HG02970 (cell line): ENCODE data around the gene GPC6.

Experiments used
- ATAC-seq: cut with Tn5 transposase; IDR thresholded peaks from one replicate; pipeline ENCODE4 v1.9.1; 2021; ENCODE audit warnings: mild to moderate bottlenecking, moderate library complexity, moderate number of reproducible peaks; ENCODE audit not compliant: unreplicated experiment, low FRiP score

The GPC6 gene

DNA sequence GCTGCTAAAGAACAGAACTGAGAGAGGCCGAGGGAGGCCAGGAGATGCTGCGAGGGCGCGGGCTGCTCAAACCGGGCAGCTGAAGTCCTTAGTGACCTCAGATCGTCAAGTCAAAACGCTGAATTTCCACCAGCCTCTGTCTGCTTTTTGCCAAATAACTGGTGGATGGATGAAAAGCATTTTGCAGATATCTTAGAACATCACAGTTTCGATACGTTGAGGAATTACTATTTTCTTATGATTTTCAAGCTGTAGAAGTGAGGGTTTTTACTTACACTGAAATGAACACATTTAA is 2.0 kb downstream of the GPC6 start:
- no peak for ATAC-seq

DNA sequence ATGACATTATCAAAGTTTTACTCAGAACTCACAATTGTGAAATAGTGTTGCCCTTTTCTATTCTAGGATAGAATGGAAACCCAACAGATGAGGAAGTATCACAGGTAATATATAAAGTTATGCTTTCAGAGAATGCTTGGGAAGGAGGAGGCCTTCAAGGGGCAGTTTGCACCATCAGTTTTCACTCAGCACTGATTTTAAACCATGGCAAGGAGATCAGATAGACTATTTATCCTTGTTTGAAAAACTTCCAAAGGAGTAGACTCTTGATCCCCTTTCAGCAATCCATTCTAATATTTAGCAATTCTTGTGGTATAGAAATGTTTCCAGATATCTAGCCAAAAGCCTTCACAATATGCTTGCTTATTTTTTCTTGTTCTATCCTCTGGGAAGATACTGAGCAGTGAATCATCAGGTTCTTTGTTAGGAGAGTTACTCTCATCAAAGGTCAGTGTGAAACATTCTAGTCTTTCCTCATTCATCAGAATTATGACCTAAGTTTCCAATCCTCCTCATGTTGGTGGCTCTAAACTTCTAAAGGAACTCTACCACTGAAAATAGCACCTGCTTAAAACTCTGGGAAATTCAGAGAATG is 3.8 kb downstream of the GPC6 start:
- no peak for ATAC-seq

DNA sequence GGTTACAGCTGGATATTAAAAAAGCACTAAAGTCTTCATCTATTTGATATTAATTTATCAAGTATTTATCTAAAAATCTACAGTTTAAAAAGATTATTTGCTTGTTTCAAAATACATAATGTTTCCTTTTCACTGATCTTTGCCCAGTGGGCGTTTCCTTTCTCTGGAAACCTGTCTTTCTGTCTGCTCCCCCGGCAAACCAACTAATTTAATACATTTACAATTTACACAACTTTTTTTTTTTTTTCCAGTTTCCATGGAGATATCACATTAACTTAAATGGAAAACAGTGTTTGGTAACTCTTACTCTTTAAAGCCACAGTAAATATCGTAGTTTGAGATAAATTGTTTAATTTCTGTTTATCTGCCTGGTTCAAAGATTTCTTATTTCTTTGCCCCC is 5.3 kb downstream of the GPC6 start:
- no peak for ATAC-seq

DNA sequence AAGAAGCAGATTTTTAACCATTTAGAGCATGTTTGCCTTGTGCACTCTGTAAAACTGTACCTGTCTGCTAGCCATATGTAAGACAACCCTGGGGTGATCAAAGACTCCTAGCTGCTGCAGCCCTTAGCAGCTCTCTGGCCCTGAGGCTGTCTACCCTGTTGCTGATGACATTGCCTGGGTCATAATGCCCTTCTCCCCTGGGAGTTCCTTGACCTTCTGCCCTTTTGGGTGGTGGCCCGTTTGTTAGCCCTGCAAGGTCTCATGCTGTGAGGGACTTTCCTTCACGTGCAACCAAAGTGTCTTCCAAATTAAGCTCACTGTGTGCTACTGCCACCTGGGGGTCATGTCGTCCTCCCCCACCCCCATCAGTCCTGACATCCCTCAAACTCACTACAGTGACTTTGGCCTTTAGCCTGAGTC is 7.4 kb downstream of the GPC6 start:
- no peak for ATAC-seq

DNA sequence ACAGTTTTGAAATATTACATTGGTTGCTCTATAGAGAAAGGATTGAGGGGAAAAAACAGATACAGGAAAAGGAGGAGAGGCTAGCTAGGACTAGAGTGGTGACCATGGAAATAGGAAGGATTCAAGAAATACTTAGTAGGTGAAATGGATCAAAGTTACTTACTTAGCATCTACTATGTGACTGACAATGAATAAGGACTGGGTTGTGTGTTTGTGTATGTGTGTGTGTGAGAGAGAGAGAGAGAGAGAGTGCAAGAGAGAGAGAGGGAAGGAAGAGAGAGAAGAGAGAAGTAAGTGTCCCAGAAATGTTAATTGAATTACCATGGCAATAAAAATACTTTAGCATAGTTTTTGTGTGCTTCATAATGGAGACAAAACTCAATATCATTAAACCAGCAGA is 7.9 kb downstream of the GPC6 start:
- ATAC-seq: no peak

DNA sequence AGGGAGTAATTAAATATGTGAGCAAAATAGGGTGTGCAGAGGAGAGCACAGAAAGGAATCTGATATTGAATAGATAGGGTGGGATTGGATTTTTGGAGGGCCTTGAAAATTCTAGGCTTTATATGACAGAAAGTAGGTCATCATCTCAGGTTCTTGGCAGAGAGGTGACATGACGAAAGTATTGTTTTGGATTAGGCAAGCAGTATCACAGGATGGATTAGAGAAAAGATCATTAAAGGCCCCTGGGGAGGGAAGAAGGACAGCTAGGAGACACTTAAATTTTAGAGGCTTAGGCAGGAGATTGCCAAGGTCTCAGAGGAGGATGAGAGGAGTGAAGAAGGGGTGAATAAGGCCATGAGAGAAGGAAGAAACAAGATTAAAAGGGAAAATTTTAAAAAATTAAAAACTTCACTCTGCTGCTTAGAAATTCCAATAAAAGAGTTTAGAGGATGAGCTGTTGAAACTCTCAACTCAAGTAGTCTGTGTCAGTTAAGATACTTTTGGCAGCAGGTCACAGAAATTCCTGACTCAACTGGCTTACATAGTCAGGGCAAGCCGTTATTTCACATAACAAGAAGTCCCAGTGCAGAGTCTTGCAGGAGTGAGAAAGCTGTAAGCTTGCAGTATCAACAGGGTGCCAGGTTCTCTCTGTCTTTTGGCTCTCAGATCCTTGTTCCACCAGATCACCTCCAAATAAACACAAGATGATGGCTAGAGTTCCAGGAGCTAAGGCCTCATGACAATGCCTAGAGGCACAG is 8.8 kb downstream of the GPC6 start:
- ATAC-seq: no peak

DNA sequence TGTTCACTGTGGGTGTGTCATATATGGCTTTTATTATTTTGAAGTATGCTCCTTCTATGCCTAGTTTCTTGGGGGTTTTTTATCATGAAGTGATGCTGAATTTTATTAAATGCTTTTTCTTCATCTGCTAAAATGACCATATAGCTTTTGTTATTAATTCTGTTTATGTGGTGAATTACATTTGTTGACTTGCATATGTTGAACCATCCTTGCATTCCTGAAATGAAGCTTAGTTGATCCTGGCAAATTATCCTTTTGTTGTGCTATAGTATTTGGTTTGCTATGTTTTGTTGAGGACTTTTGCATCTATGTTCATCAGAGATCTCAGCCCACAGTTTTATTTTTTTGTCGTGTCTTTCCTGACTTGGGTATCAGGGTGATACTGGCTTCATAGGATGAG is 12.1 kb downstream of the GPC6 start:
- ATAC-seq: no peak

DNA sequence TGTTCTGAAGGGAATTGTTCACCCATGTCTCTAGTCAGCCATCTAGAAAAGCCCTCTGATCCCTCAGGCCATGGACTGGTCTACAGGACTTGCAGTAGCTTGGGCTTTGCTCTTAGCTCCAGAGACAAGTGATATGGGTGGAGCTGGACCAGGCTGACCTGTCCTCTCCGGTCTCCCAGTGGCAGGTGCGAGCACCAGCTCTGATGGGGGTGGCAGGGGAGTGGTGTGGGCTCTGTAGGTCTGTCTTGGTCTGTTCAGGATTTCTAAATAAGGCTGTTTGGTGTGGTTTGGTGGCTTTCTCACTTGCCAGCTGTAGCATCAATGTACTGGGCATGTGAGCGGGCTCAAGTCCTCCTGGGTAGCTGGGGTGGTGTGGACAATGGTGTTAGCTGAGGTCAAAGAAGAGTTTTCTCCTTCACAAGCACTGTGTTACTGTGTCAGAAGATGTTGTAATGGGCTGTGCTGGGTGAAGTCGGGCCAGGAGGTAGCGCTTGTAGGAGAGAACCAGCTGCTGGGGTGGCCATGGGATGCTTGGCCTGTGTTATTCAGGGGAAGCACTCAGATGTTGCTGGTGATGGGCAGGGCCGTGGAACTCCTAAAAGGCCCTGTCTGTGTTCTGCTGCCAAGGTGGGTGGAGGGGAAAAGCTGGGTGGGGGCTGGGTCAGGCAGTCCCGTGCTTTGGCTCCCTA is 16.9 kb downstream of the GPC6 start:
- ATAC-seq: no peak

DNA sequence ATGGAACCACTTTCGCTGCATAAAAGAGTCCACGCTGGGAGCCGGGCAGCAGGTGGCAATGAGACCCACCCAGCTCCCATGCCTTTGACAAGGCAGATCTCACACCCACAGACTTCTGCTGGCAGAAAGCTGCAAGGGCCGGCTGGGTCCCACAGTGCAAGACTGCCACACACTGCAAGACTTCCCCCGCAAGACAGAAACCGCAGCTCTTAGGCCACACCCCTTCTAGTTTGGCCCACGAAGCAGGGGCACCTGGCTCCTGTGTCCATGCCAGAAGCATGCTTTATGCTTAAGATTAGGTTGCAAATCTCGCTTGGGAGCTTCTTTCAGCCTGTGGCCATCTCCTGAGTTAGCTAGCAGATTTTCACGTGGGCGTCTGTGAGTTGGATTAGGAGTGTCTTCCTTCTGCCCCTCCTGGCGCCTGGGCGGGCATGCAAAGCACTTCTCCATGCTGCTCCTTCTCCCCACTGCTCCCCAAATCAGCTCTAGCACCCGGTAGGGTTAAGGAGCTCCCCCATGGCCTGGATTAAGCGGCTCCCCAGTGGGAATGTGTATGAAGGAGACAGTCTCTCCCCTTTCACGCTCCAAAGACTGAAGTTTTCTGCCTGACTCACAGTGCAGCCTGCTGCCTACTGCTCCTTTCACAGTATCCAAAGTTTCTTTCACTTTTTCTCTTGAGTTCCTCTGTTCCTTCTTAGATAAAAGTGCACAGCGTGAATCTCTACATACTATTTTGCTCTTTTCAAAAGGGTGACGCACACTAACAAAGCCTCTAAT is 17.7 kb downstream of the GPC6 start:
- no peak for ATAC-seq

DNA sequence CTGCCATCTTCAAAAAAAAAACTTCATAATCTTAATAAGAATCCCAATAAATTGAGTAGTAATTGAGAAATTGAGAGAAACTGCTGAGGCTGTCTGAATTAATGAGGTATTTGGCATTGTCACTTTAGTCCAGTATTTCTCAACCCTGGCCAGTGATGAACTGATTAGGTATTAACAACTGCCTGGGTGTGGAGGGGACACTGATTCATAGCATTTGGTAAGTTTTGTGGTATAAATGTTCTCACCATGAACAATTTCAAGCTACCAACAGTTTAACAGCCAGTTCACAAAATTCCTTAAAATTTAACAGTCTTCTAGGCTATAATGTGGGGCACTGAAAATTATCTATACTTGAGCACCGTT is 18.3 kb downstream of the GPC6 start:
- ATAC-seq: no peak

DNA sequence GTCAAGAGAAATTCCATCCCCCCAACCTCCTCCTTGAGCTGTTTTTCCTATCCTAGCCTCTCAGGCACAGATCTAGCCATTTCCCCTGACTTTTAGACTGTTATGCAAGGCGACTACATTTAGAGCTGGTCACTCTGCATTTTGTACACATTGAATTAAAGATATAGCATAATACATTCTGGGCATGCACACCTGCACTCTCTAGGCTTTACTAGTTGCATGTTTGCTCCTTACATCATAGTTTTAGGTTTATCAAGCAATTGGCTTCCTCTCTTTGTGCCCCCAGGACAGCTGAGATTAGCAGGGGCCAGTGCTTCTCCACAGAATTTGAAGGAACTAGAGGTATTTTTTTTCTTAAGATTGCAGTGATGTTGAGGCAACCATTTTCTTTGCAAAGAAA is 19.5 kb downstream of the GPC6 start:
- no peak for ATAC-seq

DNA sequence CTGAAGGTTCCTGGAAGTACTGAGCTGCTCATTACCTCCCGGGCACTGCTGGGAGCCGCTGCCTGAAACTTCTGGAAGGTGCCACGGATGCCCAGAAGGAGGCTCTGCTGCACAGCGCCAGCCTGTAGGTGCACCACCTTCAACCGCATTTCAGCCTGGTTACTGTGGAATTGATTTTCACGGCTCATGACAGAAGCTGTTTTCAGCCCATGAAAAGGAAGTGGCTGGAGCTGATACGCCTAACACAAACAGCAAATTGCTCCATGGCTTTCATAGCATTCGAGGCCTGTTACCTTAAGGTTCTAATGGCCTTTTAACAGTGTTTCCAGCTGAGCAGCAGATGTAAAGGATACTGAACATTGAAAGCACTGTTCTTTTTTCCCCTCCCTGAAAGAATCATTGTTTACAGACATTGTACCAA is 22.0 kb downstream of the GPC6 start:
- no peak for ATAC-seq

DNA sequence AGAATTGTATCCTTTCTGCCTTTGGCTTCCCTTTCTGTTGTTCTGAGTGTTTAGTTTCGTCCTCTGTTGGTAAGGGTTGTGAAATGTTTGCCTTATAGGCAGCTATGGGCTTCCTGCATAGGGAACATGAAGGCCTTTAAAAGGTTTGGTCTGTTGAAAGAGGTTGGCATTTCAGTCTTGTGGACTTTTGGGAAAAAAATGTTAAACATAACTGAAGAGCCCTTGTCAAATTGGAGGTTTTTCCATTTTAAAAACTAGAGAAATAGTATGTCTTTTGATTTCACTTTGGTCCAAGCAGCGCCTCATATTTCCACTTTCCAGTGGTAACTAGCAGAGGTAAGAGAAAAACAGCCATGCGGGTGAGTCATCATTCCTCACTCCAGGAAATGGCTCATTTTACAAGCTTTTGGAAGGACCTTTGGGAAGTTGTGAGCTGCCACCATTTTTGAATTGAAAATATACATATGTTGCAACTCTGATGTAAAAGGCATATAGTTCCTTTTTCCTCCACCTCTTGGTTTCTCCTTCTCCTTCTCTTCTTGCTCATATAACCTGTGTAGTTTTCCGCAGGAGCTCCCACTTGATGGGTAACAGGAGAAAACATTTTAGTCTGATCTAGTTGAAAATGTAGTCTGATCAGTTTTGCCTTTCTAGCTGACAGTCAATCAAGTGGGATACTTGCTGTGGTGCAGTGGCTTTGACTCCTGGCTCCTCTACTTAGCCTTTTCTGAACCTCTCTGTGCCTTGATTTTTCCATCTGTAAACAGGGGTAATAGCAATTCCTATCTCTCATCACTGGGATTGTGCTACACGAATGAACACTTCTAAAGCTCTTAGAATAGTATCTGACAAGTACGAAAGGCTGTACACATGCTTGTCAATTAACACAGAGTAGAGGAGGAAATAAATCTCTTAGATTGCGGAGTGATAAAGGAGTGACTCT is 23.0 kb downstream of the GPC6 start:
- no peak for ATAC-seq

DNA sequence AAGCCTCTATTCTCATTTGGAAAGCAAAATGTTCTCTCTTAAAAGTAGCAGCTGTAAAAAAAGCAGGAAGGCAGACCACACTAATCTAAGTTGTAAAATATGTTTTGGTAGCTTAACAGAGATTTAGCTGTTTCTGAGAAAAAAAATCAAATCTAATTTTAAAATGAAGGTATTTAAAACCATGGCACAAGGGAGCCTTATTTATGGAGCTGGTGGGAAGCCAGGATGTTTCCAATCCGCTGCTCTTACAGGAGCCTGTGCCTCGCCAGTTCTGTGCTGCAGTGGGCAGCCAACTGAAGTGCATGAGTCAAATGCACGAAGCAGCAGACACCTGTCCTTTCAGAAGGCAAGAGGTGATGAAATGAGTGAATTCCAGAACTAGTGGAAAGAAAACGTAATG is 28.2 kb downstream of the GPC6 start:
- no peak for ATAC-seq

DNA sequence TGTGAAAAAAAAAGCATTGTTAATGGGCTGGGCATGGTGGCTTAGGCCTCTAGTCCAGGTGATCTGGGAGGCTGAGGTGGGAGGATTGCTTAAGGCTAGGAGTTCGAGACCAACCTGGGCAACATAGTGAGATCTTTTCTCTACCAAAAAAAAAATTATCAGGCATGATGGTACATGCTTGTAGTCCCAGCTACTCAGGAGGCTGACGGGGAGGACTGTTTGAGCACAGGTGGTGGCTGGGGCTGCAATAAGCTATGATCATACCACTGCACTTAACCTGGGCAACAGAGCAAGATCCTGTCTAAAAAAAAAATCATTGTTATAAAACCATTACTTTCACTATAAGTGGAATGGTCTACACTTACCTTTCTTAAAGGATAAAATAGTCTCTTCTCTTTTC is 30.4 kb downstream of the GPC6 start:
- no peak for ATAC-seq

DNA sequence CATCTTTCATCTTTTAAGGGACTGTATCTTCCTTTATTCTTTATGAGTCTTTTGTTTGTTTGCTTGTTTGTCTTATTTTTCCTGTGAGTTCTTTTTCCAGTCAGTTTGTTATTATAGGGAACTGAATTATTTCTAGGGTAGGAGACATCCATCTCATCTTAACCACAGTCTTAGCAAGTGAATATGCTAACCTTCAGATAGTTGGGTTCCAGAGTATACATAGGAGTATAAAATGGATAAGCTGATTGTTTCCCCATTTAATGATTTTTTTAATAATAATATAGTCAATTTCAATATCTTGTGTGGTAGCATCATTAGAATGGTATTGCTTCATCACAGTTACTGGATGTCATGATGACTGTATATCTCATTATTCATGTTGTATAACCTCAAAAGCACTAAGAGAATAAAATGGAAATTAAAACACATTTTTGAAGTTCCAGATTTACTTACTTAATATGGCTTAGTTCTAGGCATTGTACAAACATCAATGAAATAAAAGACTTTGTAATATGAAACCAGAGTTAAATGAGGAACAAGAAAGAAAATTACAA is 33.0 kb downstream of the GPC6 start:
- no peak for ATAC-seq

DNA sequence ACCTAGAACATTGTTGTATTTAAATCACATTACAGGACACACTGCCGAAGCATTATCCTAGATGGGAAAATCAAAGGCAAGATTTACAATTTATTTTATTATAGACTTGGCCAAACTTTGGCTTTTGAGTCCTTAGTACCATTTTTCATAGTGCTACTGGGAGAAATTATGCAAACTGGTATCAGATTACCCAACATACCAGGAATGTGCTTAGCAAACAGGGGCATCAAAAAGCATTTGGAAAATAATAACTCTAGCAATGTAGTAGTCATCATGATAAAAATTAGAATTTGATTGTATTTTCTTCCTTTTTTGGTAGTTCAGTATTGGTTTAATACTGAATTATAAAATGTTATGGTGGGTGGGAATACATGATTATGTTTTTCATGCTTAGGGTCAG is 34.0 kb downstream of the GPC6 start:
- ATAC-seq: no peak

DNA sequence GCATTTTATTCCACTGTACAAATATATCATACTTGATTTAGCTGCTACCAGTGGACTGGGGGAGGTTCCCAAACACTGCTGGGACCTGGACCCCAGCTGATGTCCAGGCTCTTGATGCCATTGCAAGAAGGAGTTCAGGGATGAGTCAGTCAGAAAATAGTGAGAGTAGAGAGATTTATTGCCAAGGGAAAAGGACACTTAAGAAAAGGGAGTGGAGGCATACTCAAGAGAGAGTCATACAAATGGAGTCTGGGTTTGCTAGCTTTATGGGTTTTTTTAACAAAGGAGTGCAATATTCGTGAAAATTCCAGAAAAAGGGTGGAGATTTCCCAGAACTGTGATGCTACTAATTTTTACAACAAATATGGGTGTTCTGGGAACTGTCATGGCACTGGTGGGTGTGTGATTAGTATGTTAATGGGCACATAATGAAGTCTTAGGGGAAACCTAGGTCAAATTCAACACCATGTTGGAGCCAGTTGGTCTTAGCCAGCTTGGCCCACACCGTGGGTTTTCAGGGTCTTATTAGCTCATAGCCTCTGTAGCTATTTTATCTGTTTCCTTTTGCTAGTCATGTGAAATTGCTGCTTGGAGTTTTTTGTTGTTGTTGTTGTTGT is 36.2 kb downstream of the GPC6 start:
- ATAC-seq: no peak

DNA sequence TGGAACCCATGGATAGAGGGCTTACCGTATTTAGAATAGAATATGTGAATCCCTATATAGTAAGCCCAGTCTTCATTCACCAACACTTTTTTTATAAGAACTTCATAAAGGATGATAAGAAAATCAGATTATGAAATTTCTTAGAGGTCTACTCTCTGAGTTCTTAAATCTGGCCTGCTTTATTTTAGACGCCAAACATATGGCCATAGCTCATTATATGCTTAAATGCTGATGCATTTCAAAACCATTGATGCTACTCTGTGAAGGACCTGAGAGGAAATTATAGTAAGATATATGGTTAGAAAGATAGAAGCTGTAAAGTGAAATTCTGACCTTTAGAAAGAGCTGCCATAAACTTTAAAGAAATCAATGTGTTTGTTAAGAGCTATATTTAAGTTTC is 38.3 kb downstream of the GPC6 start:
- ATAC-seq: no peak

DNA sequence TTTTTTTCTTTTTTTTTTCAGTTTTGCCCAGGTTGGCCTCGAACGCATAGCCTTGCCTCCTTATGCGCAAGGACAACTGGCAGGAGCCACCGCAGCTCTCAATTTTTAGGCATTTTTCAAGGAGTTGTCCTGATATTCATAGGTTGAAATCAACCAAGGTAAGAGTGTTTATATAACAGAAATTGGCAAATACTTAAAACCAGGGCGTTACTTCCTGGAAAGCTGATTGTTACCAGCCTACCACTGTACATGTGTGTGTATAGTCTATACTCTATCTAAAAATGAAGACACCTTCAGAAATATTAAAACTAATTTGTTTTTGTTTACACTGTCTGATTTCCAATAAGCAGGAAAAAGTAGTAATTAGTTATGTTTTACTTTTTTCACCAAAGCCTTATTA is 39.2 kb downstream of the GPC6 start:
- no peak for ATAC-seq
